HepG2 (cell line): ENCODE results near the gene PNPLA2. TPM values are rescaled to one million over a fixed set of nuclear protein-coding genes. Genes with fewer than 3 reads are reported as not detected.

Experiments
- CENPT ChIP-seq: sonication (generic); formaldehyde crosslinking; IDR thresholded peaks from 2 replicates; pipeline ENCODE4 v1.8.0; 2022; ENCODE audit warnings: low read depth, mild to moderate bottlenecking, moderate library complexity, missing genetic modification reagents
- FOXC1 ChIP-seq: sonication (generic); formaldehyde crosslinking; IDR thresholded peaks from 2 replicates; pipeline ENCODE4 v1.8.0; 2022; ENCODE audit warnings: mild to moderate bottlenecking, missing genetic modification reagents, borderline replicate concordance
- GMEB1 ChIP-seq: sonication (generic); formaldehyde crosslinking; IDR thresholded peaks from 2 replicates; pipeline ENCODE4 v1.5.1; 2020; ENCODE audit warnings: missing genetic modification reagents, mild to moderate bottlenecking, borderline replicate concordance
- JARID2 ChIP-seq: sonication (generic); formaldehyde crosslinking; IDR thresholded peaks from 2 replicates; pipeline ENCODE4 v1.8.1; 2023; ENCODE audit warnings: missing genetic modification reagents, inconsistent platforms; ENCODE audit not compliant: insufficient replicate concordance
- KLF13 ChIP-seq: sonication (generic); formaldehyde crosslinking; IDR thresholded peaks from 2 replicates; pipeline ENCODE4 v1.4.0; 2020; ENCODE audit warnings: mild to moderate bottlenecking, missing genetic modification reagents
- MEF2D ChIP-seq: sonication (generic); formaldehyde crosslinking; IDR thresholded peaks from 2 replicates; pipeline ENCODE4 v1.5.1; 2020; ENCODE audit warnings: mild to moderate bottlenecking, missing genetic modification reagents
- STAG1 ChIP-seq: sonication (generic); formaldehyde crosslinking; IDR thresholded peaks from 2 replicates; pipeline ENCODE4 v1.4.0; 2020; ENCODE audit warnings: missing genetic modification reagents
- TCF7 ChIP-seq: sonication (generic); IDR thresholded peaks from 2 replicates; pipeline ENCODE4 v1.6.1; 2016; ENCODE audit warnings: antibody characterized with exemption, low read depth
- XBP1 ChIP-seq: sonication (generic); formaldehyde crosslinking; IDR thresholded peaks from 2 replicates; pipeline ENCODE4 v1.5.0; 2020; ENCODE audit warnings: missing genetic modification reagents
- ZC3H4 ChIP-seq: sonication (generic); formaldehyde crosslinking; IDR thresholded peaks from 2 replicates; pipeline ENCODE4 v1.4.0; 2020; ENCODE audit warnings: missing genetic modification reagents, borderline replicate concordance
- ZNF281 ChIP-seq: sonication (generic); formaldehyde crosslinking; IDR thresholded peaks from 2 replicates; pipeline ENCODE4 v1.4.0; 2020; ENCODE audit warnings: missing genetic modification reagents, borderline replicate concordance
- ZNF350 ChIP-seq: sonication (generic); formaldehyde crosslinking; IDR thresholded peaks from 2 replicates; pipeline ENCODE4 v1.4.0; 2020; ENCODE audit warnings: mild to moderate bottlenecking, low read depth, missing genetic modification reagents, borderline replicate concordance
- ZNF501 ChIP-seq: sonication (generic); formaldehyde crosslinking; IDR thresholded peaks from 2 replicates; pipeline ENCODE4 v1.5.1; 2020; ENCODE audit warnings: mild to moderate bottlenecking, moderate library complexity, missing genetic modification reagents
- ZNF616 ChIP-seq: sonication (generic); formaldehyde crosslinking; IDR thresholded peaks from 2 replicates; pipeline ENCODE4 v1.5.0; 2020; ENCODE audit warnings: low read depth, mild to moderate bottlenecking, missing genetic modification reagents
- ZNF670 ChIP-seq: sonication (generic); formaldehyde crosslinking; IDR thresholded peaks from 2 replicates; pipeline ENCODE4 v1.8.0; 2022; ENCODE audit warnings: mild to moderate bottlenecking, missing genetic modification reagents, borderline replicate concordance
- ZNF674 ChIP-seq: sonication (generic); formaldehyde crosslinking; IDR thresholded peaks from 2 replicates; pipeline ENCODE4 v1.5.0; 2020; ENCODE audit warnings: low read depth, mild to moderate bottlenecking, missing genetic modification reagents
- ZNF709 ChIP-seq: sonication (generic); formaldehyde crosslinking; IDR thresholded peaks from 2 replicates; pipeline ENCODE4 v1.5.0; 2020; ENCODE audit warnings: mild to moderate bottlenecking, missing genetic modification reagents
- polyA plus RNA-seq, 8 experiments: library from polyadenylated mRNA; depleted of rRNA in 3 of 8; stranded (reverse) in 7 of 8; unstranded in 1 of 8; fragments of >200 nt; fragmentation: Illumina TruSeq in 4 of 8; extraction: Trizol in 4 of 8; gene quantifications; 2 replicates each; pipeline versions ENCODE4 v1.2.1 to v1.2.3, GENCODE V29; 2011 to 2016; ENCODE audit warnings: low read depth in 4 of 8, missing spikeins in 1 of 8, mixed read lengths in 1 of 8; ENCODE audit not compliant: insufficient read depth in 1 of 8
- total RNA-seq, 5 experiments: library from RNA; depleted of rRNA; stranded (reverse); fragments of >200 nt; fragmentation: Illumina TruSeq; extraction: Trizol; gene quantifications; 2 replicates each; pipeline ENCODE4 v1.2.3, GENCODE V29; 2016; ENCODE audit warnings: low read depth in 1 of 5
- TF ChIP-seq, protein P1 (sequence below): sonication (generic); formaldehyde crosslinking; IDR thresholded peaks from 2 replicates; pipeline ENCODE4 v1.5.0; 2020; ENCODE audit warnings: missing genetic modification reagents
- TF ChIP-seq, protein P2 (sequence below): sonication (generic); formaldehyde crosslinking; IDR thresholded peaks from 2 replicates; pipeline ENCODE4 v1.4.0; 2020; ENCODE audit warnings: low read depth, mild to moderate bottlenecking, missing genetic modification reagents
- TF ChIP-seq, protein P3 (sequence below): IDR thresholded peaks from 2 replicates; pipeline ENCODE4 v1.6.1; 2016; ENCODE audit warnings: mild to moderate bottlenecking

PNPLA2 gene
- total and polyA plus RNA-seq, 2 of the 13 experiments (the other 11 are each of a cell fraction or from before 2014, with no cell fraction given) = 10.5 to 43.2 TPM

- TF ChIP-seq, protein P1, sequence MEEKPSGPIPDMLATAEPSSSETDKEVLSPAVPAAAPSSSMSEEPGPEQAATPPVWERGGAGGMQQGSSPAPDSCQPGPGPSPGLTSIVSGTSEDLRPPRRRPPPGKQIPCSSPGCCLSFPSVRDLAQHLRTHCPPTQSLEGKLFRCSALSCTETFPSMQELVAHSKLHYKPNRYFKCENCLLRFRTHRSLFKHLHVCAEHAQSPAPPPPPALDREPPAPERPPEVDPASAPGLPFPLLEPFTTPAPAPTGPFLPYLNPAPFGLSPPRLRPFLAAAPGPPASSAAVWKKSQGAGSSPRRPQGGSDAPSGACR (CRISPR knock-in tag) = peak; percentile 53; the same call in 1 of the 2 replicates
- TF ChIP-seq FOXC1 (no peak), ZNF281 (CRISPR knock-in tag) (no peak), ZC3H4 (CRISPR knock-in tag) (no peak), ZNF350 (CRISPR knock-in tag) (no peak), JARID2 (CRISPR knock-in tag) (no peak), ZNF709 (CRISPR knock-in tag) (no peak), ZNF674 (CRISPR knock-in tag) (no peak), ZNF501 (CRISPR knock-in tag) (0 out of 2 replicates have a peak, but pooled peaks have one; percentile 22), XBP1 (CRISPR knock-in tag) (no peak), KLF13 (CRISPR knock-in tag) (no peak), GMEB1 (CRISPR knock-in tag) (peak; percentile 47; the same call in 1 of the 2 replicates), ZNF670 (CRISPR knock-in tag) (no peak), STAG1 (CRISPR knock-in tag) (no peak), TCF7 (no peak), MEF2D (CRISPR knock-in tag) (0 out of 2 replicates have a peak, but pooled peaks have one; percentile 63), ZNF616 (no peak), CENPT (CRISPR knock-in tag) (no peak; the same call in 1 of the 2 replicates)
- TF ChIP-seq, protein P2, sequence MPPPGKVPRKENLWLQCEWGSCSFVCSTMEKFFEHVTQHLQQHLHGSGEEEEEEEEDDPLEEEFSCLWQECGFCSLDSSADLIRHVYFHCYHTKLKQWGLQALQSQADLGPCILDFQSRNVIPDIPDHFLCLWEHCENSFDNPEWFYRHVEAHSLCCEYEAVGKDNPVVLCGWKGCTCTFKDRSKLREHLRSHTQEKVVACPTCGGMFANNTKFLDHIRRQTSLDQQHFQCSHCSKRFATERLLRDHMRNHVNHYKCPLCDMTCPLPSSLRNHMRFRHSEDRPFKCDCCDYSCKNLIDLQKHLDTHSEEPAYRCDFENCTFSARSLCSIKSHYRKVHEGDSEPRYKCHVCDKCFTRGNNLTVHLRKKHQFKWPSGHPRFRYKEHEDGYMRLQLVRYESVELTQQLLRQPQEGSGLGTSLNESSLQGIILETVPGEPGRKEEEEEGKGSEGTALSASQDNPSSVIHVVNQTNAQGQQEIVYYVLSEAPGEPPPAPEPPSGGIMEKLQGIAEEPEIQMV (CRISPR knock-in tag) = no peak
- TF ChIP-seq, protein P3, sequence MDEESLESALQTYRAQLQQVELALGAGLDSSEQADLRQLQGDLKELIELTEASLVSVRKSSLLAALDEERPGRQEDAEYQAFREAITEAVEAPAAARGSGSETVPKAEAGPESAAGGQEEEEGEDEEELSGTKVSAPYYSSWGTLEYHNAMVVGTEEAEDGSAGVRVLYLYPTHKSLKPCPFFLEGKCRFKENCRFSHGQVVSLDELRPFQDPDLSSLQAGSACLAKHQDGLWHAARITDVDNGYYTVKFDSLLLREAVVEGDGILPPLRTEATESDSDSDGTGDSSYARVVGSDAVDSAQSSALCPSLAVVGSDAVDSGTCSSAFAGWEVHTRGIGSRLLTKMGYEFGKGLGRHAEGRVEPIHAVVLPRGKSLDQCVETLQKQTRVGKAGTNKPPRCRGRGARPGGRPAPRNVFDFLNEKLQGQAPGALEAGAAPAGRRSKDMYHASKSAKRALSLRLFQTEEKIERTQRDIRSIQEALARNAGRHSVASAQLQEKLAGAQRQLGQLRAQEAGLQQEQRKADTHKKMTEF (CRISPR knock-in tag) = no peak
Observed at GRCh38 chr11:844693-845644, 26.3 kb downstream of the PNPLA2 start (continued).
